Stimulated activated naive CD4-positive, alpha-beta T cell treated with Interleukin-2 at 50 U/mL for 16 hours (primary cell): ENCODE results near the gene DNASE2.
"Not testable (repeated sequence)": the region's sequence is repeated elsewhere in the genome, so short reads cannot be mapped to it uniquely, and the experiment has no call there.

Experiments used
- DNase-seq: peaks from one replicate; lab custom pipeline; 2025; lab: John Stamatoyannopoulos, UW

Gene DNASE2

DNA sequence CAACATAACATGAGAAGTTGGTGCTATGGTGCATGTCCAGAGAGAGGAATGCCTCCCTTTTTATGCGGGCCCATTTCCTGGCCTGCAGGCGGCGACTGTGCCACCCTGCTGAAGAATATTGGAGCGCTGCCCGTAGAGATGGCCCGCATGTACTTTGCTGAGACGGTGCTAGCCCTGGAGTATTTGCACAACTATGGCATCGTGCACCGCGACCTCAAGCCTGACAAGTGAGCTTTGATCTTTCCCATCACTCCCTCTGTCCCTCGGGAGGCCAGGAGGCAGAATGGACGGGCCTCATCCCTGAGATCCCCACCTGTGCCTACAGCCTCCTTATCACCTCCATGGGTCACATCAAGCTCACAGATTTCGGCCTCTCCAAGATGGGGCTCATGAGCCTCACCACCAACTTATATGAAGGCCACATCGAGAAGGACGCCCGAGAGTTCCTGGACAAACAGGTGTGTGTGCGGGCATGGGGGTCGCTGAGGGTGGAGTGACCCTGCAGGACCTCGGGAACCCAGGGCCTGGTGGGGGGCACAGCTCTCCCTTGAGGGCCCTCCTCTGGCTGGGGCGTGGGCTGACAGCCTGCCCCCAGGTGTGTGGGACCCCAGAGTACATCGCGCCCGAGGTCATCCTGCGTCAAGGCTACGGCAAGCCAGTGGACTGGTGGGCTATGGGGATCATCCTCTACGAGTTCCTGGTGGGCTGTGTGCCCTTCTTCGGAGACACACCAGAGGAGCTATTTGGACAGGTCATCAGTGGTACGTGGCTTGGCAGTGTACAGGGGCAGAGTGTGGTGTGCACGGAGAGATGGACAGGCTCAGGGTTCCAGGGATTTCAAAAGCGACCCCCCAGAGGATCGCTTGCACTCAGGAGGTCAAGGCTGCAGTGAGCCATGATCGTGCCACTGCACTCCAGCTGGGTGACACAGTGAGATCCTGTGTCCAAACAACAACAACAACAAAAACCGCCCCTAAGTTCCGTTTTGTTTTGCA is 16.2 kb downstream of the DNASE2 start:
- DNase-seq, result no peak

DNA sequence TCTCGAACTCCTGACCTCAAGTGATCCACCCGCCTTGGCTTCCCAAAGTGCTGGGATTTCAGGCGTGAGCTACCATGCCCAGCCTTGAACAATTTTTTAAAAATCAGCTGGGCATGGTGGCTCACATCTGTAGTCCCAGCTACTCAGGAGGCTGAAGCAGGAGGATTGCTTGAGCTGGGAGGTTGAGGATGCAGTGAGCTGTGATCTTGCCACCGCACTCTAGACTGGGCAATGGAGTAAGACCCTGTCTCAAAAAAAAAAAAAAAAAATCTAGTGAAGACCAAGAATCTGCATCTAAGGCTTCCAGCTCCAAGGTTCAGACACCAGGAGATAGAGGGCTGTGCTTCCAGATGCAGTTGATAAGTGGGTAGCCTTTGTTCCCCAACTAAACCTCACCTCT is 17.1 kb downstream of the DNASE2 start:
- no peak for DNase-seq

DNA sequence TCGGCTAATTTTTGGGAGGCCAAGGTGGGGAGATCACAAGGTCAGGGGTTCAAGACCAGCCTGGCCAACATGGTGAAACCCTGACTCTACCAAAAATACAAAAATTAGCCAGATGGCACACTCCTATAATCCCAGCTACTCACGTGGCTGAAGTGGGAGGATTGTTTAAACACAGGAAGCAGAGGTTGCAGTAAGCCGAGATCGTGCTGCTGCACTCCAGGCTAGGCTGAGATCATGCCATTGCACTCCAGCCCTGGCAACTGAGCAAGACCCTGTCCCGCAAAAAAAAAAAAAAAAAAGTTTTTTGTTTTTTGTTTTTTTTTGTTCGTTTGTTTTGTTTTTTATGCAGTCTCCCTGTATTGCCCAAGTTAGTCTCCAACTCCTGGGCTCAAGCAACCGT is 21.7 kb downstream of the DNASE2 start:
- DNase-seq, result no peak

DNA sequence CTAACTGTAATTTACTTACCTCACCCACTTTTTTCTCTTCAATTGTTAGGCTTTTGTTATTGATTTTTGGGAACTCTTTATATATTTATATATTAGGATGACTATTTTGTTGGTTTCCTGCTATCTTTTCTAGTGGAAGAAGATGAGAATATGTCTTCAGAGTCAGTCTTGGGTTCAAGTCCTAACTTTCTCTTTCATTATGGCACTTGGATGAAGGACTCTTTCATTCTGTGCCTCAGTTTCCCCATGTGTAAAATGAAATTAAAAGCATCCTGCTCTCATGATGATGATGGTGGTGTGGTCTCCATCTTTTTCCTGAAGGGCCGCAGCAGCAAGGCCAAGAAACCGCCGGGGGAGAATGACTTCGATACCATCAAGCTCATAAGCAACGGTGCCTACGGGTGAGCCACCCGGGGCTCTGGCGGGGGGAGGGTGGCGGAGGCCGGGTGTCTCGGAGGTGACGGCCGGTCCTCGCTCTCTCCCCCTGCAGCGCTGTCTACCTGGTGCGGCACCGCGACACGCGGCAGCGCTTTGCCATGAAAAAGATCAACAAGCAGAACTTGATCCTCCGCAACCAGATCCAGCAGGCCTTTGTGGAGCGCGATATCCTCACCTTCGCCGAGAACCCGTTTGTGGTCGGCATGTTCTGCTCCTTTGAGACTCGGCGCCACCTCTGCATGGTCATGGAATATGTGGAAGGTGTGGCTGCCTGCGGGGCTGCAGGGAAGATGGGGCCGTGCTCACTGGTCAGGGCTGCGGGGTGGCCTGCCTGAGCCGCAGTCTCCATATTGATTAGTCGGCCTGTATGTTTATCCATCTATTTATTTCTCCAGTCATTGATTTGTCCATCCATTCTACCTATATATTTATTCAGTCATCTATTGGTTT is 23.0 kb downstream of the DNASE2 start:
- DNase-seq, result no peak

DNA sequence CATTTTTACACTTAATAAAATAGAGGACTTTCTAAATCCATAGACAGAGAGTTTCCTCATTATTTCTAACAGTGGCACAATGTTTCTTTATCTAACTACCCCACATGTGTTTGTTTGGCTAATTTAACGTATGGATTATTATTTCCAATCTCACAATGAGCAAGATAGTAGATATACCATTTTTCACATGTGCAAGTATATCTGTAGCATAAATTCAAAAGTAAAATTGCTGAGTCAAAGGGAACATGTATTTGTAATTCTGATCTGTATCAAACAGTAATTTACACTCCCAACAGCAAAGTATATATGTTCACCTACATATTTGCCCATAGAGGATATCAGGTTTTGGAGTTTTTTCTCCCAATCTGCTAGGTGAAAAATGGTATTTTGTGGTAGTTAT is 24.6 kb downstream of the DNASE2 start:
- no peak for DNase-seq

DNA sequence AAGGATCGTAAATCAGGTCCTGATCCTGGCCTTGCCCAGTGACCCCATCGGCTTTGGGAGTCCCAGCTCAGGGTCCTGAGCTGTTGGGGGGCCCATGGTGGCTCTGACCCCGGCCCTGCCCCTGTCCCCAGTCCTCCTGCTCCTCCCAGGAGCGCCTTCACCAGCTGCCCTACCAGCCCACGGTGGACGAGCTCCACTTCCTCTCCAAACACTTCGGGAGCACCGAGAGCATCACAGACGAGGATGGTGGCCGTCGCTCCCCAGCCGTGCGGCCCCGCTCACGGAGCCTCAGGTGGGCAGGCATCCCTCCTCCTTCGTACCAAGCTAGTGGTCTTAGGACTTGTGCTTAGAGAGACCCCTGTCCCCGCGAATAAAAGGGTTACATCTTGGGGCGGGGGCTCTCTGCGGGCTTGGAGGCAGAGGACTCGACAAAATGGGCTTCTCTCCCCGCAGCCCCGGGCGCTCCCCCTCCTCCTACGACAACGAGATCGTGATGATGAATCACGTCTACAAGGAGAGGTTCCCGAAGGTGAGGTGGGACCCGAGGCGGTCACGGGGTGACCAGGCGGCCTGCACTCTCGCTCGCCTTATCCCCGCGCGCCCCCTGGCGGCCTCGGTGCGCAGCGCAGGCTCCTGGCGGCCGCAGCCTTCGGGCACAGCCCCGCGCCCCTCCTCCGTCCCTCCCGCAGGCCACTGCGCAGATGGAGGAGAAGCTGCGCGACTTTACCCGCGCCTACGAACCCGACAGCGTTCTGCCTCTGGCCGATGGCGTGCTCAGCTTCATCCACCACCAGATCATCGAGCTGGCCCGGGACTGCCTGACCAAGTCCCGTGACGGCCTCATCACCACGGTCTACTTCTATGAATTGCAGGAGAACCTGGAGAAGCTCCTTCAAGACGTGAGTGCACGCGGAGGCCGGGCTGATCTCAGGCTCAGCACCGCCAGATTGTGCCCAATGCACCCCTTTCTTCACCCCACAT is 33.8 kb downstream of the DNASE2 start:
- DNase-seq, result peak; percentile 80

DNA sequence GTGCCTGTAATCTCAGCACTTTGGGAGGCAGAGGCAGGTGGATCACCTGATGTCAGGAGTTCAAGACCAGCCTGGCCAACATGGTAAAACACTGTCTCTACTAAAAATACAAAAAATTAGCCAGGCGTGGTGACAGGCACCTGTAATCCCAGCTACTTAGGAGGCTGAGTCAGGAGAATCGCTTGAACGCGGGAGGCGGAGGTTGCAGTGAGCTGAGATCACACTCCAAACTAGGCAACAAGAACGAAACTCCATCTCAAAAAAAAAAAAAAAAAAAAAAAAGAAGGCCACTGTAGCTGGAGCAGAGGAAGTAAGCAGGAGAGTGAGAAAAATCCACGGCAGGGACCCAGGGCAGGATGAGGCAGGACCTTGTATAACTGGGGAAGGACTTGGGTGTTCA is 34.6 kb downstream of the DNASE2 start:
- DNase-seq, result not testable (repeated sequence)

DNA sequence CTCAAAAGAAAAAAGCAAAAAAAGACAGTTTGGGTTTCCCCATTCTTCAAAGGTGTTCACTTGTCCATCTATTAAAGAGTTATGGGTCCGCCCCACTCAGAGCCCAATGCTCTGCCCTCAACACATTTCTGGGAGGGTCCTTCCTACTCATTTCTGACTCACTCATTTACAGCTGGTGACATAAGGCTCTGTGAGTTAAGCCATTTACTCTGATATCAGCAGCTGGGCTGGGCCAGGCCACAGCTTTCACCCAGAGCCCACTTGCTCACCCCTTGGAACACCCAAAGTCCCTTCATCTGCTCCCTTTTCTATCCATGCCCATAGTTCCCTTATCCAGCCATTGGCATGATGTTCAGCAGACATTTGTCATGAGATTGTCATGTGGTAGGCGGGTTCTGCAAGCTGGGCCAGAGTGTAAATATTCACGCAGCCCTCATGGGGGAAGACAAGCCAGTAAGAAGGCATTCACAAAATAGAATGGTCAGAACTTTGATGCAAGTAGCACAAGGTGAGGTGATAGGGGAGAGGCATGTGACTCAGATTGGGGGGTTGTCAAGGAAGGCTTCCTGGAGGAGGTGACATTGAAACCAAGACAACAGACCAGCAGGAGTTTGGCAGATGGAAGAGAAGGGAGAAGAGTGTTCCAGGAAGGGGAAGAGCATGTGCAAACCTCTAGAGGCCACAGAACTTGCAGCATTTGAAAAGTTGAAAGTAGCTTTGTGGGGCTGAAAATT is 37.1 kb downstream of the DNASE2 start:
- no peak for DNase-seq

DNA sequence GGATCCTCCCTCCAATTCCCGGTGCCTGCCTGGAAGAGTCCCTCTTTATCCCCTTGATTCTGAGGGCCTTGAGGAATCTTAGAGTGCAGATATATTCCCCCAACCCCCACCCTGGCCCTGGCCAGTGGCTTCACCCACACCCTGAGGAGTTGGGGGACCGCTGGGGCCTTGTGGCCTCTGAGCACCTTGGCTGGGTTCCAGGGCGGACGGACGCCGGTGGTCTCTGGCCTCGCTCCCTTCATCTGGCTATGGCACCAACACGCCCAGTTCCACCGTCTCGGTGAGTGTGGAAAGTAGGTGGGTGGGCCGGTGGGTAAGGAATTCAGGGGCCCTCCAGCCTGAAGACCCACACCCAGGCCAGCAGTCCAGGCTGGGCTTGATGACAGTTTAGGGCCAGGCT is 37.9 kb downstream of the DNASE2 start:
- DNase-seq, result no peak

DNA sequence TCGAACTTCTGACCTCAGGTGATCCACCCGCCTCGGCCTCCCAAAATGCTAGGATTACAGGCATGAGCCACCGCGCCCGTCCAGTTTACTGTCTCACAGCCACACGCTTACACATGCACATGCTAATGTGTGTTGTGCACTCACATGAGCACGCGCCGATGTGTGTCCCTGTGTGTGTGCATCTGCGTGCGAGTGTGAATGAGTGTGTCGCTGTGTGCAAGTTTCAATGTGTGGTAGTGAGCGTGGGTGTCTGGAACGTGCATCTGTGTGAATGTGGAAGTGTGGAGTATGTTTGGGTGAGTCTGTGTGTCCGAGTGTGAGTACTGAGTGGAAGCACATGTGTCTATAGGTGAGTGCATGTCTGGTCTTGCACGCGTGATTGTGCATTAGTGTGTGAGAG is 38.7 kb downstream of the DNASE2 start:
- DNase-seq, result no peak

DNA sequence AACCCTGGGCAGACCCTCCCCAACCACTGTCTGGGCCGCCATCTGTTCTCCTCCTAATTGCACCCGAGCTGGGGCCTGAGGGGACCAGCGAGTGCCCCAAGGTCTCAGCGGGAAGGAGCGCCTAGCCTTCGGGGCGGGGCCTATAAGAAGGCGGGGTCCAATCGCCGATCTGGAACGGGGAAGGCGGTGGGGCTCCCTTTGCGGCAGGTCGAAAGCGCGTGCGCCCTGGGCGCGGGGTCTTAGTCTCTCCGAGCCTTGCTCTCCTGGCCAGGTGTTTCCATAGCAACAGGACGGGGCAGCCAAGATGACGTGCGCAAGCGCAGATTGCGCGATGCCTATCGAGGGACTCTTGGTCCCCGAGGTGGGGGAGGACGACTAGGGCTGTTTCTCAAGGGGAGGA is 40.2 kb downstream of the DNASE2 start:
- DNase-seq, result no peak

DNA sequence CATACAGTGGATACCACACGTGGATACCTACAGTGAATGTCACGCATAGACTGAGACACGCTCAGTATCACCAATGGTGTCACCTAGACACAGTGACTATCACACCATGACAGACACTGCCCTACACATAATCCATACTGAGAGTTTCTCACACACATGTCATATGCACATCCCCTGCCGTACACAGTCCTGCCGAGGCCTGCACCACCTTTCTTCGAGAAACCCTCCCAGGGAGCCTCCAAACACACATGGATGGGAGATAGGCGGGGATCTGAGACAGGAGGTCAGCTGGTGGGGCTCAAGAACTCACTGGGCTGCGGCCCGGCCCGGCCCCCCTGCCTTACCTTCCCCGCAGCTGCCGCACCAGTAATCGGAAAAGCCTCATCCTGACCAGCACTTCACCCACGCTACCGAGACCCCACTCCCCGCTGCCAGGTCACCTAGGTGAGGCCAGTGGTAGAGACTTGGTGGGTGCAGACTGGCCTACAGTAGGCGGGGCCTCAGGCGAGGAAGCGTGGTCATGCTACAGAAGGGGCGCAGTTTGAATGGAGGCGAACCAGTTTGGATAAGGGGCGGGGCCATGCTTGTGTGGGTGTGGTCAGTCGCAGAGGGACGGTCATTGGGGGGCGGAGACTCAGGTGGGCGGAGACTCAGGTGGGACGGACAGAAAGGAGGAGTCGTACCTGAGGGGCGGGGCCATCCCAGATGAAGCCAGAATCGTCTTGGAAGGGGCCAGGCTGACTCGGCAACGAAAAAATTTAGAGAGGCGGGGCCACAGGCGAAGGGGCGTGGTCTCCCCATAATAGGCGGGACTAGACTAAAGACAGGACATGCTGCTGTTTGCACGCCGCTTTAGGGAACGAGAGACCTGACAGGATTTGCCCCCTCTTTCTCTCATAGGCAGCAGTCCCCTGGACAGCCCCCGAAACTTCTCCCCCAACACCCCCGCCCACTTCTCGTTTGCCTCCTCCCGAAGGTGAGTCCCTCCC is 40.9 kb downstream of the DNASE2 start:
- no peak for DNase-seq

DNA sequence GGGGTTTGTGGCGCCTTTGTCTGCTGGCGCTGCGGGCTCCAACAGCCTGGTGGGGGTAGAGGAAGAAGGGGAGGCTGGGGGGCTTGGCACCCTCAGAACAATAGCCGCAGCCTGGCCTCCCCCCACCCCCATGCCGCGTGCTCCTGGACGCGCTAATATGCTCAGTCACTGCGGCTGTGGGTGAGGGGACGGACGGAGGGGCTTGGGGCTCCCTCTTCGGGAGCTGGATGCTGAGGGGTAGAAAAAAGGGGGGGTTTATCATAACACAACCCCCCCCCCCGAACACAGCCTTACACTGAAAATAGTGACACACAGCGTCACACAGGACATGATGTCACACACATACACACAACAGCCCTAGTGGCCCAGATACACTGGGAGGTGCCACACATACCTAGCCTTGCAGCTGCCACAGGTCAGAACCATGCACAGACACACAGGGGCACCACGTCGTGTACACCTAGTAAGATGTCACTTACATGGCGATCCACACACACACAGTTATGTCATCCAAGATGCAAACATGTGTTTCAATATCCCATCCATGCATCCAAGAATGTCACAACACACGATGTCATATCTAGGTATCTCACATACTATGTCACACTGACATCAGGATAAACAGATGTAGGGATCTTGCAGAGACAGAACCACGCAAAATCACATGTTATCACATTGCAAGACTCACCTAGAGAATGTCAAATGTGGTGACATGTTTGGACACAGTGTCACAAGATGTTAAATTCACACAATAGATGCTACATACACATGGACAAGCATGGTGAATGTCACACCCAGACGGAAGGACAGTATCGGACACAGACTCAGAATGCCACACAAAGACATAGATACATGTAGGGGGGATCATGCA is 42.1 kb downstream of the DNASE2 start:
- no peak for DNase-seq

DNA sequence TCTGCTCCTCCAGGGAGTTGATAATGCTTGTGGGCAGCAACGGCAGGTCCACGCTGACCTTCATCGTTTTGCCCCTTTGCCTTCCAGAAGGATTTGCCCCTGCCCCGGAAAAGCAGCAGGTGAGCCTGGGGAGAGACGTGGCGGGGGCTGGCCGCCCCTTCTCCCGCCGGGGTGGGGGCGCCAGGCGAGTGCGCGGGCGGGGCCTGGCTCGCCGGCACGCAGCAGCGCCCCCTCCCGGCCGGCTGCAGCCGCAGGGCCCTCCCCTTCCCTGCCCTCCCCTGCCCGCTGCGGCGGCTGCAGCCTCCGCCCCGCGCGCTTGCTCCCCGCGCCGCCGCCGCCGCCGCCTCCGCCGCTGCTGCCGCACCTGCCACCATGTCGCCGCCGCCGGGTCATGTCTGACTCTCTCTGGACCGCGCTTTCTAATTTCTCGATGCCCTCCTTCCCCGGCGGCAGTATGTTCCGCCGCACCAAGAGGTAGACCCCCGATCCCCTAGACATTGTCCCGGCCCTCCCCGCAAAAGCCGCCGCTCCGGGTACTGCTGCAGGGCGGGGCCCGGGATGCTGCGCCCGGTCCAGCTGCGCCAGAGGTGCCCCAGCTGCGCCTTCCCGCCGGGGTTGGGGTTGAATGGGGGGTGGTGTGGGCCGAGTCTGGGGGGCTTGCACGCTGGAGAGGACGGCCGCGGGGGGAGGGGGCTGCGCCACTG is 42.9 kb downstream of the DNASE2 start, which contains the start of gene MAST1:
MAST1 (plus strand) TSS at position 334 of the 704 bp plus-strand sequence; CDS start at position 392, 58 bp downstream.
- DNase-seq, result peak; percentile 28

DNA sequence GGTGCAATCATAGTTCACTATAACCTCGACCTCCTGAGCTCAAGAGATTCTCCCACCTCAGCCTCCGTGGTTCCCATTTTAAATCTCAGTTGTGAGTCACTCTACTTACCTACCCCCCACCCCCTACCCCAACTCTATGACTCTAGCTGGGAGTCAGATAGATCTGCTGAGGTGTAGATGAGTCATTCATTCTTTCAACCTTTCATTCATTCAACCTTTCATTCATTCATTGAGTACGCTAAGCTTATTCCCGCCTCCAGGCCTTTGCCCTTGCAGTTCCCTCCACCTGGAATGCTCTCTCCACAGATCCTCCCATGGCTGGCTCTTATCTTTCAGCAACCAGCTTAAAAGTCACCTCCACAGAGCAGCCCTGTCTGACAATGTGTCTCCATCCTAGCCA is 44.0 kb downstream of the DNASE2 start:
- DNase-seq, result no peak

DNA sequence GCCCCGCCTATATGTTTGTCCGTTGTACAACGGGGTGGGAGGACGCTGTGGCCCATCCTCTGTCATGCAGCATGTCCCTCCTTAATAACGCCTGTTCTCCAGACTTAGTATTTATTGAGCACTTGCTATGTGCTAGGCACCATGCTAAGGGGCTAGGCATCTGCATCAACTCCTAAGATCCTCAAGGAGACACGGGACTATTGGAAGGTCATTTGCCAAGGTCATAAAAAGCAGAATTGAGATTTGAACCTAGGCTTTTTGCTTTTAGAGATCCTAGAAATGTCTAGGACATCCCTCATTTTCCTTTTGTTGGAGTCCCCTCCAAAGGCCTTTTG is 44.8 kb downstream of the DNASE2 start:
- DNase-seq, result no peak

DNA sequence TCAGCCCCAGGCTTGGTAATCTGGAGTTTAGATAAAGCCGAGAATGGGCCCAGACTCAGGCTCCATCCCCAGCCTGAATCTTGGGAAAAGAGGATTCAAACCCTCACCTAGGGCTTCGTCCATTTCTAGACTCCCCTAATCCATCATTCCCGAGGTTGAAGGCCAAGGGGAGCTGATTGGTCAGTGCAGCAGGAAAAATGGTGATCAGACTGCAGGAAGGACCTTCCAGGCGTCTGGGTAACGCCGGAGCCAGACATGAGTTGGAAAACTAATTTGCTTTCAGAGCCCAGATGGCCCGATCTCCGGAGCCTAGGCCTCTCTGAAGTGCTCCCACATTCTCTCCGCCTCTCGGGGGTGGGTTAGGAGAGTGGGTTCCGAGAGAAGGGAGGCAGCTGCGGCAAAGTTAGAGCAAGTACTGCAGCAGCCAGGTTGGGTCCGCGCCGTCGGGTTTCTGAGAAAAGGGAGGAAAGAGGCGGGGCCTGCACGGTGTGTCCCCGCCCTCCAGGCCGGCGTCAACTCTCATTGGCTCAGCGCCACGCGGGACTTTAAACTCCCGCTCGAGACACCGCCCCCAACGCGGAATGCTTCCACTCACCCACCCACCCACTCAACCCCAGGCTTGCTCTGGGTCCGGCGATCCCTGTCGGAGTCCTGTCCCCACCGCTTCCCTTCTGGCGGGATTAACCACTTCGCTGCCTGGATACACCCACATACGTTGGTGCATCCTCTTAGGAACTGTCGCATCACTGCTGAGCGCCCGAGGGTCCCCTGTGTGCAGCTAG is 46.1 kb downstream of the DNASE2 start:
- DNase-seq, result no peak
